Ectodermal cell (in vitro differentiated cells): Measurements from ENCODE around the gene PRDM16. TPM values are rescaled to one million over a fixed set of nuclear protein-coding genes. Genes with fewer than 3 reads are reported as not detected.

Source experiments
- H3K27ac ChIP-seq: 2 replicates; pipeline ENCODE4 v1.7.0; 2013; ENCODE audit warnings: mild to moderate bottlenecking, low read depth, low read length; ENCODE audit not compliant: insufficient read depth, poor library complexity, severe bottlenecking
- H3K27me3 ChIP-seq: 2 replicates; pipeline ENCODE4 v1.7.0; 2013; ENCODE audit warnings: mild to moderate bottlenecking, low read length; ENCODE audit not compliant: insufficient read depth, control insufficient read depth, poor library complexity, severe bottlenecking
- H3K36me3 ChIP-seq: one replicate; pipeline ENCODE4 v1.7.0; 2013; ENCODE audit warnings: low read length; ENCODE audit not compliant: control insufficient read depth, insufficient read depth
- H3K4me1 ChIP-seq: one replicate; pipeline ENCODE4 v1.7.0; 2013; ENCODE audit warnings: low read length; ENCODE audit not compliant: control insufficient read depth, insufficient read depth
- H3K4me3 ChIP-seq: 2 replicates; pipeline ENCODE4 v1.7.0; 2013; ENCODE audit warnings: low read depth, low read length, control low read depth; ENCODE audit not compliant: insufficient read depth
- H3K9me3 ChIP-seq: 2 replicates; pipeline ENCODE4 v1.7.0; 2013; ENCODE audit warnings: mild to moderate bottlenecking, low read length, moderate library complexity; ENCODE audit not compliant: control insufficient read depth
- WGBS, 2 experiments: methylation state at CpG; one replicate each; pipeline ENCODE4 v1.1.7; 2013; ENCODE audit warnings: missing lambda C conversion rate in 2 of 2; 5-methylcytosine and 5-hydroxymethylcytosine counted together
- polyA plus RNA-seq, 4 experiments: library from polyadenylated mRNA; stranded (reverse); fragments of 50-300 nt; gene quantifications; one replicate each; pipeline ENCODE4 v1.2.3, GENCODE V29; 2013

PRDM16 gene
- 2.2 TPM for polyA plus RNA-seq (2013, experiment 1 of 4)
- 2.8 TPM for polyA plus RNA-seq (2013, experiment 2 of 4)
- polyA plus RNA-seq (2013, experiment 3 of 4): 1.8 TPM
- polyA plus RNA-seq (2013, experiment 4 of 4): 3.0 TPM

GRCh38 chr1:3068564-3069431 is at the start of gene PRDM16:
Gene PRDM16 (plus strand): TSS chr1:3069203. CDS start chr1:3069260, 57 bp downstream.
- Histone ChIP-seq H3K27ac (no peak within 1 kb of the TSS), H3K4me1 (peaks cover 29% of the 10 kb centered on the region), H3K4me3 (peak within 1 kb of the TSS; percentile 41), H3K36me3 (no peaks in the 10 kb centered on the region), H3K27me3 (peaks cover 94% of the 10 kb centered on the region), H3K9me3 (no peaks in the 10 kb centered on the region)
- WGBS, 2 experiments: 1% methylated on average over 106 of the region's 106 CpGs

DNA sequence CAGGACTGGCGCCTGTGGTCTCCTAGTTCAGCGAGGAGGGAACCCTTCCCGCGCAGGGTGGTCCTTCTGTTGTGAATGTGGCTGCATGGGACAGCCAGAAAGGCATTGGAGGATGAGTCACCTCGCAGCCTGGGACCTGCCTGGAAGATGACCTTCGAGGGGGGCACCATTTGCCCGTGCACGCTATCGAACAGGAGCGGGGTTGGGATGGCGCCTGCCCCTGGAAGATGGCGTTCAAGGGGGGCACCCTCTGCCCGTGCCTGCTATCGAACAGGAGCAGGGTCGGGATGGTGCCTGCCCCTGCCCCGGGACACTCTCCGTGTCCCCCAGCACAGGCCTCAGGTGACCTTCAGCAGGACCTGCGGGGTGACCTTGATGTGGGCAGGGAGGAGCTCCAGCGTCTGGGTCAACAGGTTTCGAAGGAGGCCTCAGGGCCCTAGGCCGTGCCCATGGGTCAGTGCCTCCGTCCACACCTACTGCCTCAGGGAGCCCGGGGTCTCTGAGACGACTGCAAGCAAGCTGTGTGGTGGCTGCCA is 49.4 kb upstream of the PRDM16 start:
- H3K9me3 ChIP-seq: no peaks in the 10 kb centered on the region
- H3K36me3 ChIP-seq: no peaks in the 10 kb centered on the region
- H3K4me1 ChIP-seq: no peaks in the 10 kb centered on the region
- H3K27me3 ChIP-seq: no peaks in the 10 kb centered on the region
- no peak overlapping the region for H3K27ac ChIP-seq
- no peak overlapping the region for H3K4me3 ChIP-seq
- WGBS, 2 experiments: 90% methylated on average over 24 of the region's 24 CpGs

DNA sequence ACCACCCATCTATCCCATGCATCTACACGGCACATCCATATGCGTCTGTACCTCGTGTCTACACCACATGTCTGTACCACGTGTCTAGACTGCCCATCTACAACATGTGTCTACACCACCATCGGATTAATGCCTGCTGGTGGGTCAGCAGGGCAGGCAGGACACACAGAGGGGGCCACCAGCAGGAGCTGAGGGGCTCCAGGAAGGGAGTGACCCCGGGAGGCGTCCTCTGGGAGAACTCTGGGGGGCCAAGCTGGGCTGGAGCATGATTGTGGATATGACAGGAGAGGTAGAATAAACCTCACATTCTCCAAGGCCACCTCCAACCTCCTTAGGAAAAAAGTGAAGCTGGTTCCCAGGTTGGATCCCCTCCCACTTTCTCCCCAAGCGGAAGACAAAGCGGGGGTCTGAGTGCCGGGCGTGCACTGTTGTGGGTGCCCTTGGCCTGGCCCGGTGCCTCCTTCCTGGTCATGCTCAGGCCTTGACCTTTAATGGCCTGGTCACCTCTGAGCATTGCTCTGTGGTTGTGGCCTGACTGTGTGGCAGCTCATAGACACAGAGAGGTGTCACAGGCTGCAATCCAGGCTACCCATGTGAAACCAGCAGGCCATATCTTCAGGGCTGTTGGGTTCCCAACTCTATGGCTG is 48.6 kb upstream of the PRDM16 start:
- Histone ChIP-seq H3K27me3 (no peaks in the 10 kb centered on the region), H3K4me1 (no peaks in the 10 kb centered on the region), H3K4me3 (no peak overlapping the region), H3K27ac (no peak overlapping the region), H3K36me3 (no peaks in the 10 kb centered on the region), H3K9me3 (no peaks in the 10 kb centered on the region)
- 88 to 89% methylated on average over 12 of the region's 12 CpGs for WGBS, 2 experiments

DNA sequence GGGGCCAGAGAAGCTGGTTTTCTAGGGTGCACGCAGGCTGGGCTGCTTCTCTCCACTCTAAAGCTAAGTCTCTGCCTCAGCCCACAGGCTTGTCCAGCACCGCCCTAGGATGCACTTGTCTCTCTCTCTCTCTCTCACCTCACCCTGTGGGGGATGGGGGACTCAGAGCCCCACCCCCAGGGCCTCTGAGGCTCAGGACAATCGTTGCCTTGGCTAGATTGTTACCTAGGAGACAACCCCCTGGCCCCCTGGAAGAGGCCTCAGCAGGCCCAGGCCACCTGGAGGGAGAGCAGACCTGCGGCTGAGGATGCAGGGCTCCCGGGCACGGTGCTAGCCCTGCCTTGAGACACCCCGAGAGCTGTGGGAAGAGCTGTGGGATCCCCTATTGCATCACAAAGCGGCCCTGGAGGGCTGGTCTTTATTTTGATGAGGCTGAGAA is 47.8 kb upstream of the PRDM16 start, which contains the start of gene ACTRT2:
Gene ACTRT2 (plus strand): TSS at position 235 of the 439 bp plus-strand sequence. CDS start 220 bp downstream, outside the sequence.
- Histone ChIP-seq H3K4me1 (no peaks in the 10 kb centered on the region), H3K4me3 (no peak within 1 kb of the TSS), H3K36me3 (no peaks in the 10 kb centered on the region), H3K9me3 (no peaks in the 10 kb centered on the region), H3K27ac (no peak within 1 kb of the TSS), H3K27me3 (no peaks in the 10 kb centered on the region)
- WGBS, 2 experiments: 57 to 59% methylated on average over 8 of the region's 8 CpGs

- H3K36me3 ChIP-seq: no peaks in the 10 kb centered on the region
- no peak overlapping the region for H3K27ac ChIP-seq
- H3K9me3 ChIP-seq: no peaks in the 10 kb centered on the region
- no peak overlapping the region for H3K4me3 ChIP-seq
- no peaks in the 10 kb centered on the region for H3K27me3 ChIP-seq
- WGBS, 2 experiments: 91 to 92% methylated on average over 28 of the region's 28 CpGs
- no peaks in the 10 kb centered on the region for H3K4me1 ChIP-seq
Observed at GRCh38 chr1:3021801-3022401, 47.1 kb upstream of the PRDM16 start.

- Histone ChIP-seq H3K27ac (no peak overlapping the region), H3K4me3 (no peak overlapping the region), H3K27me3 (no peaks in the 10 kb centered on the region), H3K4me1 (no peaks in the 10 kb centered on the region), H3K36me3 (no peaks in the 10 kb centered on the region), H3K9me3 (no peaks in the 10 kb centered on the region)
- WGBS, 2 experiments: 90% methylated on average over 18 of the region's 18 CpGs
Observed at GRCh38 chr1:3022511-3022973, 46.5 kb upstream of the PRDM16 start.

DNA sequence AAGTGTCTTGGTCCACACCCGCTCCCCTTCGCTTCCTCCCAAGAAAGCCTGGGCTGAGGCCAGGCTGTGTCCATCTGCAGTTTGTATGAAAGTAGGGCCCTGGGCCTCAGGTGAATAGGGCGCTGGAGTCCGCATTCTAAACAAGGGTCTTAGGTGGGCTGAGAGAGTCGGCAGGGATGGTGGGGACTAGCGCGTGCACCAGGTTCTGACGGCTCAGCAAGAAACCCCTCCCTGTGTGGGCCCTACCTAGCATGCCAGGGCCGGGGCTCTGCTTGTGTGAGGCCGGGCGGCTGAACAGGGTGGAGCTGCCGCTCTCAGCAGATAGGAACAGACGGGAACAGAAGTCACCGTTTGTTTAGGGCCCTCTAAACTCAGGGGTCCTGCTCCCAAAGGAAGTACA is 46.0 kb upstream of the PRDM16 start:
- H3K4me1 ChIP-seq: no peaks in the 10 kb centered on the region
- H3K9me3 ChIP-seq: no peaks in the 10 kb centered on the region
- H3K27ac ChIP-seq: no peak overlapping the region
- no peak overlapping the region for H3K4me3 ChIP-seq
- 91% methylated on average over 14 of the region's 14 CpGs for WGBS, 2 experiments
- no peaks in the 10 kb centered on the region for H3K27me3 ChIP-seq
- H3K36me3 ChIP-seq: no peaks in the 10 kb centered on the region

- no peaks in the 10 kb centered on the region for H3K27me3 ChIP-seq
- WGBS, 2 experiments: 79 to 81% methylated on average over 9 of the region's 9 CpGs
- no peak overlapping the region for H3K27ac ChIP-seq
- no peaks in the 10 kb centered on the region for H3K36me3 ChIP-seq
- H3K9me3 ChIP-seq: no peaks in the 10 kb centered on the region
- H3K4me3 ChIP-seq: no peak overlapping the region
- no peaks in the 10 kb centered on the region for H3K4me1 ChIP-seq
Observed at GRCh38 chr1:3024019-3024418, 45.0 kb upstream of the PRDM16 start.

DNA sequence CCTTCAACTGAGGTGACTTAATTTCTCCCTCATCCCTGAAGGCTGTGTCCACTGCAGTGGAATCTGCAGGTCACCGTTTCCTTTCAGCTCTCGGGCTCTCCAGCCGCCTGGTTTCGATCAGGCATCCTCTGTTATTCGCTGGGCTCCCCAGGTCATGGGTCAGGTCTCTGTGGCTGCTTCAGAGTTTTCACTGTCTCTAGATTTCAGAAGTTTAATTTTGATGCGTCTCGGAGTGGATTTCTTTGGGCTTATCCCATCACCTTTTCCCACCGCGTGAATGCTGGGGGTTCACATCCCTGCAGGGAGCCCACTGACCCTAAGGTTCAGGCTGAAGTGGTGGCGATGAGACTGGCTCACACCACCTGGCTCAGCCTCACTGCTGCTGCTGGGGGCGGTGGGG is 44.4 kb upstream of the PRDM16 start:
- no peaks in the 10 kb centered on the region for H3K27me3 ChIP-seq
- no peaks in the 10 kb centered on the region for H3K4me1 ChIP-seq
- no peaks in the 10 kb centered on the region for H3K36me3 ChIP-seq
- H3K4me3 ChIP-seq: no peak overlapping the region
- WGBS, 2 experiments: 86 to 88% methylated on average over 10 to 11 of the region's 11 CpGs
- H3K27ac ChIP-seq: no peak overlapping the region
- no peaks in the 10 kb centered on the region for H3K9me3 ChIP-seq
